DMS 273 treated with DMSO at 0.1 percent for 48 hours (cell line): ENCODE results near the gene NOP9.
"Not testable (repeated sequence)": the region's sequence is repeated elsewhere in the genome, so short reads cannot be mapped to it uniquely, and the experiment has no call there.

Experiments
- DNase-seq: peaks from one replicate; lab custom pipeline; 2025; lab: John Stamatoyannopoulos, UW

The NOP9 gene

DNA sequence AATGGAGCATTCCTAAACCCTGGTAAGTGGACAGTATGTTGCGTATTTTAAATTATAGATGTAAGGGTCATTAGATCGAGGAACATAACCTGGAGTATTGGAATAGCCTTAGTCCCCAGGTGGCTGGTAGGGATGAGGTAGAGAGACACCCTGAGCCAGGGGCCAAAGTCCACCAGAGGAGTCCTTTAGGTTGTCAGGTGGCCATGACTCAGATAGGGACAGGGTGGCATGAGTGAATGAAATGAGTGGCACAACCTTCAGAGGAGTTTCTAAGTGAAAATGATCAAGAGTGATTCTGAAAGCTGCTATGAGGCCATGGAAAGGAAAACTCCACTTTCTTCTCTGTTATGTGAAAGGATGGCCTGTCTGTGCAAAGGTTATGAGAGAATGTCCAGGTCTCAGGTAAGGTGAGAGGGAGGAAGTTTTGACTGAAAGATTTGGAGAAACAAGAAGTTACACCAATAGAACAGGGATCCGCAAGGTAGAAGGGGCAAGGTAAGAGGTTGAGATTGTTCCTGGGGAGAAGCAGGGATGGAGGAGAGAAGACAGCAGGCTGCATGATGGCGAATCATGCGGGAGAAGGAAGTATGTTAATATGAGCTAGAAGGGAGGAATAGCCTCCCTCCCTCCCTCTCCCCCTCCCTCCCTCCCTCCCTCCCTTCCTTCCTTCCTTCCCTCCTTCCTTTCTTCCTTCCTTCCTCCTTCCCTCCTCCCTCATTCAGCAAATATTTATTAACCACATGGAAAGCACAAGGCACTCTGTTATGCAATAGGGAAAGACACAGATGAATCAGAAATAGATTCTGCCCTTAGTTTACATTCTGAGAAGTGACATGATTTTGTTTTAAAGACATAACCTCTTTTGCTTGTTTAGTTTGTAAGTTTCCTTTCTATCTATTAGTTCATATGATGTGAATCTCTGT is 54.2 kb downstream of the NOP9 start:
- DNase-seq = no peak

DNA sequence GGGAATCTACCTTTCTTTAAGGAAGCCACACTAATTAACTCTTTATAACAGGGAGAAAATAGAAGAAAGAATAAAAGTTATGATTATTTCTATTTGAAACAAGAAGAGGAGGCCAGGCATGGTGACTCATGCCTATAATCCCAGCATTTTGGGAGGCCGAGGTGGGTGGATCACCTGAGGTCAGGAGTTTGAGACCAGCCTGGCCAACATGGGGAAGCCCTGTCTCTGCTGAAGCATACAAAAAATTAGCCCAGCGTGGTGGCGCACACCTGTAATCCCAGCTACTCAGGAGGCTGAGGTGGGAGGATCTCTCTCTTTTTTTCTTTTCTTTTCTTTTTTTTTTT is 54.8 kb downstream of the NOP9 start:
- DNase-seq = not testable (repeated sequence)

DNA sequence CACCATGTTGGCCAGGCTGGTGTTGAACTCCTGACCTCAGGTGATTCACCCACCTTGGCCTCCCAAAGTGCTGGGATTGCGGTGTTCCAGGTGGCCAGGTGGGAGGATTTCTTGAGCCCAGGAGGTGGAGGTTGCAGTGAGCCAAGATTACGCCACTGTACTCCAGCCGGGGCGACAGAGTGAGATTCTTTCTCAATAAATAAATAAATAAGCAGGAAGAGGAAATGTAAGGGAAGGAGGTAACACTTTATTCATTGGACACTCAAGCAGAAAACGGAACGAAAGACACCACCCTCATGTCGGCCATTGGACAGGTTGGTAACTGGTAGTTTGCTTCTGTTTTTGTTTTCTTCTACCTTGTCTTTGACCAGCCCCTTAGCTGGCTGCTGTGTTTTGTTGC is 55.4 kb downstream of the NOP9 start:
- no peak for DNase-seq

DNA sequence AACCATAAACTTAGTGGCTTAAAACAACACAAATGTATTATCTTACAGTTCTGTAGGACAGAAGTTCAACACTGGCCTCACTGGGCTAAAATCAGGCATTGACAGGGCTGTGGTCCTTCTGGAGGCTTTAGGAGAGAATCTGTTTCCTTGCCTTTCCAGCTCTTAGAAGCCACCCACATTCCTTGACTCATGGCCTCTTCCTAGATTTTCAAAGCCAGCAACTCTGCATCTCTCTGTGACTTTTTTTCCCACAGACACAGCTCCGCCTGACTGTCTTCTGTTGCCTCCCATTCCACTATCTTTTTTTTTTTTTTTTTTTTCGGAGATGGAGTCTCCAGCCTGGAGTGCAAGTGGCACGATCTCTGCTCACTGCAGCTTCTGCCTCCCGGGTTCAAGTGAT is 56.6 kb downstream of the NOP9 start:
- DNase-seq = no peak
